HepG2 (cell line): Measurements from ENCODE around the gene INAFM1. TPM values are rescaled to one million over a fixed set of nuclear protein-coding genes. Genes with fewer than 3 reads are reported as not detected.

Experiments
- ATF7 ChIP-seq, 2 experiments: fragments of 450-650 bp in 1 of 2; sonication (generic) in 1 of 2; formaldehyde crosslinking in 1 of 2; IDR thresholded peaks; 2 replicates each; pipeline versions ENCODE4 v1.4.0 to v1.6.1; 2016 to 2020; ENCODE audit warnings: antibody characterized with exemption in 1 of 2, mild to moderate bottlenecking in 1 of 2, missing genetic modification reagents in 1 of 2
- KLF13 ChIP-seq: sonication (generic); formaldehyde crosslinking; IDR thresholded peaks from 2 replicates; pipeline ENCODE4 v1.4.0; 2020; ENCODE audit warnings: mild to moderate bottlenecking, missing genetic modification reagents
- KLF15 ChIP-seq: sonication (generic); formaldehyde crosslinking; IDR thresholded peaks from 2 replicates; pipeline ENCODE4 v1.8.1; 2023; ENCODE audit warnings: borderline replicate concordance, mild to moderate bottlenecking, inconsistent platforms, missing genetic modification reagents, mixed read lengths
- MYNN ChIP-seq: sonication (generic); formaldehyde crosslinking; IDR thresholded peaks from 2 replicates; pipeline ENCODE4 v1.4.0; 2020; ENCODE audit warnings: mild to moderate bottlenecking, low read depth, missing genetic modification reagents
- MZF1 ChIP-seq: sonication (generic); formaldehyde crosslinking; IDR thresholded peaks from 2 replicates; pipeline ENCODE4 v1.8.1; 2023; ENCODE audit warnings: mild to moderate bottlenecking, missing genetic modification reagents, borderline replicate concordance
- ONECUT2 ChIP-seq: sonication (generic); formaldehyde crosslinking; IDR thresholded peaks from 2 replicates; pipeline ENCODE4 v1.4.0; 2020; ENCODE audit warnings: missing genetic modification reagents
- SAP130 ChIP-seq: IDR thresholded peaks from 2 replicates; pipeline ENCODE4 v1.6.1; 2016; ENCODE audit warnings: low read depth
- SMAD9 ChIP-seq: sonication (generic); formaldehyde crosslinking; IDR thresholded peaks from 2 replicates; pipeline ENCODE4 v1.5.1; 2020; ENCODE audit warnings: mild to moderate bottlenecking, missing genetic modification reagents
- TBX2 ChIP-seq: sonication (generic); formaldehyde crosslinking; IDR thresholded peaks from 2 replicates; pipeline ENCODE4 v1.5.0; 2020; ENCODE audit warnings: missing genetic modification reagents, mild to moderate bottlenecking, borderline replicate concordance
- YY1 ChIP-seq: IDR thresholded peaks from 2 replicates; pipeline ENCODE4 v1.6.1; 2011; ENCODE audit warnings: low read length, low read depth, moderate library complexity, mild to moderate bottlenecking; ENCODE audit not compliant: insufficient read depth, insufficient replicate concordance
- ZFP37 ChIP-seq: sonication (generic); formaldehyde crosslinking; IDR thresholded peaks from 2 replicates; pipeline ENCODE4 v1.4.0; 2020; ENCODE audit warnings: missing genetic modification reagents, borderline replicate concordance
- ZNF530 ChIP-seq: sonication (generic); formaldehyde crosslinking; IDR thresholded peaks from 2 replicates; pipeline ENCODE4 v1.5.0; 2020; ENCODE audit warnings: low read depth, mild to moderate bottlenecking, missing genetic modification reagents
- ZNF629 ChIP-seq: sonication (generic); formaldehyde crosslinking; conservative IDR thresholded peaks from 2 replicates; pipeline ENCODE4 v1.5.0; 2020; ENCODE audit warnings: missing genetic modification reagents
- polyA plus RNA-seq, 8 experiments: library from polyadenylated mRNA; depleted of rRNA in 3 of 8; stranded (reverse) in 7 of 8; unstranded in 1 of 8; fragments of >200 nt; fragmentation: Illumina TruSeq in 4 of 8; extraction: Trizol in 4 of 8; gene quantifications; 2 replicates each; pipeline versions ENCODE4 v1.2.1 to v1.2.3, GENCODE V29; 2011 to 2016; ENCODE audit warnings: low read depth in 4 of 8, missing spikeins in 1 of 8, mixed read lengths in 1 of 8; ENCODE audit not compliant: insufficient read depth in 1 of 8
- total RNA-seq, 5 experiments: library from RNA; depleted of rRNA; stranded (reverse); fragments of >200 nt; fragmentation: Illumina TruSeq; extraction: Trizol; gene quantifications; 2 replicates each; pipeline ENCODE4 v1.2.3, GENCODE V29; 2016; ENCODE audit warnings: low read depth in 1 of 5
- TF ChIP-seq, protein P1 (sequence below): sonication (generic); formaldehyde crosslinking; IDR thresholded peaks from 2 replicates; pipeline ENCODE4 v1.5.0; 2020; ENCODE audit warnings: missing genetic modification reagents, mild to moderate bottlenecking, borderline replicate concordance
- TF ChIP-seq, protein P2 (sequence below): sonication (generic); formaldehyde crosslinking; IDR thresholded peaks from 2 replicates; pipeline ENCODE4 v1.5.1; 2020; ENCODE audit warnings: missing genetic modification reagents, mild to moderate bottlenecking, borderline replicate concordance
- TF ChIP-seq, protein P3 (sequence below): sonication (generic); formaldehyde crosslinking; conservative IDR thresholded peaks from 2 replicates; pipeline ENCODE4 v1.8.0; 2022; ENCODE audit warnings: missing genetic modification reagents
- TF ChIP-seq, protein P4 (sequence below): sonication (generic); formaldehyde crosslinking; IDR thresholded peaks from 2 replicates; pipeline ENCODE4 v1.8.0; 2023; ENCODE audit warnings: mild to moderate bottlenecking, missing genetic modification reagents
- TF ChIP-seq, protein P5 (sequence below): sonication (generic); formaldehyde crosslinking; IDR thresholded peaks from 2 replicates; pipeline ENCODE4 v1.5.0; 2020; ENCODE audit warnings: mild to moderate bottlenecking, low read depth, missing genetic modification reagents, borderline replicate concordance
- TF ChIP-seq, protein P6 (sequence below): sonication (generic); formaldehyde crosslinking; IDR thresholded peaks from 2 replicates; pipeline ENCODE4 v1.4.0; 2020; ENCODE audit warnings: missing genetic modification reagents

Gene INAFM1
- total and polyA plus RNA-seq, 2 of the 13 experiments (the other 11 are each of a cell fraction or from before 2014, with no cell fraction given) = 0.88 to 1.9 TPM

DNA sequence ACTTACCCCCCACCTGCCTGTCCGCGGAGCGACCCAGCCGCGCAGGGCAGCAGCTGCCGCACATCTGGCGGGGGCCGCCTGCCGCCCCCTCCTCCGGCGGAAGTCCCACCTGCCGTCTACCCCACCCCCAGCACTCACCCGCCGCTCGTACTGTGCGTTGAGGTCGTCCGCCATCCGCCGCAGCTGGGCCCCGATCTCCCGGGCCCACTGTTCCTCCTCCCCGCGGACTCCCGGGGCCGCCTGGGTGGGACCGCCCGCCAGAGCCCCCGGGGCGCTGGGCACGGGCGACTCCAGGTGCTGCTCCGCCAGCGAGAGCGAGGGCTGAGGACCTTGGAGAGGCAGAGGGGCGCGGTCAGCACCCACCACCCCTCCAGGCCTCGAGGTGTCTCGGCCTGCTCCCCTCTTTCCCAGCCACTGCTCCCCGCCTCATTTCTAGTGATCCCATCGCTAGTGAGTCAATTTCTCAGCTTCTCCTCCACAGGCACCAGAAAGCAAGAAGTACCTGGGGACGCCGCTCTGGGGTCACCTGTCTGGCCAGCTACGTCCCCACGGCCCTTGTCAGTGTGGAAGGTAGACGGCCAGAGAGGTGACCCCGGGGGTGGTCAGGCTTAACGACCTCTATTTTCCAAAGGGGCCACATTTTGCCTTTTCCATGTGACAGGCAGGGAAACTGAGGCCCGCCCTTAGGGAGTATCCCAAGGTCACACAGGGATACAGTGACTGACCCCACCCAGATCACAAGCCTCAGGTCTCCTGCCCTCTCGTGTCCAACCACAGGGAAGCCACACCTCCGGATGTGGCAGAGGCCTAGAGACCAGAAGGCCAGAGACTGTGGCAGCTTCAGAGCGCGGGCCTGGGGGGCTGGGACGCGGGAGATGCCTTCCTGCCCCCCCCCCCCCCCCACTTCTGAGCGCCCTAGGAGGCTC, 48.0 kb upstream of the INAFM1 start (continued):
- TF ChIP-seq, protein P1, sequence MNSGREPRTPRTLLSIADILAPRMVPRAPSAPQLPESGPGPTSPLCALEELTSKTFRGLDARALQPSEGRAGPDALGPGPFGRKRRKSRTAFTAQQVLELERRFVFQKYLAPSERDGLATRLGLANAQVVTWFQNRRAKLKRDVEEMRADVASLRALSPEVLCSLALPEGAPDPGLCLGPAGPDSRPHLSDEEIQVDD (CRISPR knock-in tag) = 0 out of 2 replicates have a peak, but pooled peaks have one; percentile 4
- TF ChIP-seq TBX2 (CRISPR knock-in tag) (no peak), ZFP37 (CRISPR knock-in tag) (no peak), MZF1 (CRISPR knock-in tag) (no peak), SMAD9 (CRISPR knock-in tag) (no peak), KLF13 (CRISPR knock-in tag) (no peak), YY1 (no peak), ZNF629 (CRISPR knock-in tag) (no peak), KLF15 (CRISPR knock-in tag) (no peak), ZNF530 (CRISPR knock-in tag) (no peak), ONECUT2 (CRISPR knock-in tag) (no peak), SAP130 (CRISPR knock-in tag) (peak; percentile 75), ATF7 (IDR thresholded peaks at IDR 0.05) (no peak), ATF7 (CRISPR knock-in tag; IDR thresholded peaks at IDR 0.05) (no peak), MYNN (CRISPR knock-in tag) (no peak)
- TF ChIP-seq, protein P2, sequence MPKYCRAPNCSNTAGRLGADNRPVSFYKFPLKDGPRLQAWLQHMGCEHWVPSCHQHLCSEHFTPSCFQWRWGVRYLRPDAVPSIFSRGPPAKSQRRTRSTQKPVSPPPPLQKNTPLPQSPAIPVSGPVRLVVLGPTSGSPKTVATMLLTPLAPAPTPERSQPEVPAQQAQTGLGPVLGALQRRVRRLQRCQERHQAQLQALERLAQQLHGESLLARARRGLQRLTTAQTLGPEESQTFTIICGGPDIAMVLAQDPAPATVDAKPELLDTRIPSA (CRISPR knock-in tag) = no peak
- TF ChIP-seq, protein P3, sequence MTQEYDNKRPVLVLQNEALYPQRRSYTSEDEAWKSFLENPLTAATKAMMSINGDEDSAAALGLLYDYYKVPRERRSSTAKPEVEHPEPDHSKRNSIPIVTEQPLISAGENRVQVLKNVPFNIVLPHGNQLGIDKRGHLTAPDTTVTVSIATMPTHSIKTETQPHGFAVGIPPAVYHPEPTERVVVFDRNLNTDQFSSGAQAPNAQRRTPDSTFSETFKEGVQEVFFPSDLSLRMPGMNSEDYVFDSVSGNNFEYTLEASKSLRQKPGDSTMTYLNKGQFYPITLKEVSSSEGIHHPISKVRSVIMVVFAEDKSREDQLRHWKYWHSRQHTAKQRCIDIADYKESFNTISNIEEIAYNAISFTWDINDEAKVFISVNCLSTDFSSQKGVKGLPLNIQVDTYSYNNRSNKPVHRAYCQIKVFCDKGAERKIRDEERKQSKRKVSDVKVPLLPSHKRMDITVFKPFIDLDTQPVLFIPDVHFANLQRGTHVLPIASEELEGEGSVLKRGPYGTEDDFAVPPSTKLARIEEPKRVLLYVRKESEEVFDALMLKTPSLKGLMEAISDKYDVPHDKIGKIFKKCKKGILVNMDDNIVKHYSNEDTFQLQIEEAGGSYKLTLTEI (CRISPR knock-in tag) = no peak
- TF ChIP-seq, protein P4, sequence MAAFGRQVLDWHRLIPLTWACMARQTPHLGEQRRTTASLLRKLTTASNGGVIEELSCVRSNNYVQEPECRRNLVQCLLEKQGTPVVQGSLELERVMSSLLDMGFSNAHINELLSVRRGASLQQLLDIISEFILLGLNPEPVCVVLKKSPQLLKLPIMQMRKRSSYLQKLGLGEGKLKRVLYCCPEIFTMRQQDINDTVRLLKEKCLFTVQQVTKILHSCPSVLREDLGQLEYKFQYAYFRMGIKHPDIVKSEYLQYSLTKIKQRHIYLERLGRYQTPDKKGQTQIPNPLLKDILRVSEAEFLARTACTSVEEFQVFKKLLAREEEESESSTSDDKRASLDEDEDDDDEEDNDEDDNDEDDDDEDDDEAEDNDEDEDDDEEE (CRISPR knock-in tag) = no peak
- TF ChIP-seq, protein P5, sequence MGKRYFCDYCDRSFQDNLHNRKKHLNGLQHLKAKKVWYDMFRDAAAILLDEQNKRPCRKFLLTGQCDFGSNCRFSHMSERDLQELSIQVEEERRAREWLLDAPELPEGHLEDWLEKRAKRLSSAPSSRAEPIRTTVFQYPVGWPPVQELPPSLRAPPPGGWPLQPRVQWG = no peak
- TF ChIP-seq, protein P6, sequence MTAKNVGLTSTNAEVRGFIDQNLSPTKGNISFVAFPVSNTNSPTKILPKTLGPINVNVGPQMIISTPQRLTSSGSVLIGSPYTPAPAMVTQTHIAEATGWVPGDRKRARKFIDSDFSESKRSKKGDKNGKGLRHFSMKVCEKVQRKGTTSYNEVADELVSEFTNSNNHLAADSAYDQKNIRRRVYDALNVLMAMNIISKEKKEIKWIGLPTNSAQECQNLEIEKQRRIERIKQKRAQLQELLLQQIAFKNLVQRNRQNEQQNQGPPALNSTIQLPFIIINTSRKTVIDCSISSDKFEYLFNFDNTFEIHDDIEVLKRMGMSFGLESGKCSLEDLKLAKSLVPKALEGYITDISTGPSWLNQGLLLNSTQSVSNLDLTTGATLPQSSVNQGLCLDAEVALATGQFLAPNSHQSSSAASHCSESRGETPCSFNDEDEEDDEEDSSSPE (CRISPR knock-in tag) = peak; percentile 60
